GM21526 (cell line): ENCODE results near the gene CDH22.

ENCODE experiments used
- ATAC-seq: cut with Tn5 transposase; IDR thresholded peaks from one replicate; pipeline ENCODE4 v1.9.1; 2021; ENCODE audit warnings: moderate library complexity; ENCODE audit not compliant: unreplicated experiment, low FRiP score

The CDH22 gene

GRCh38 chr20:46202766-46203509, 105.4 kb downstream of the CDH22 start:
- no peak for ATAC-seq

GRCh38 chr20:46200582-46201570, 107.4 kb downstream of the CDH22 start:
- ATAC-seq, result no peak

- ATAC-seq, result no peak
Observed at GRCh38 chr20:46199198-46199597, 109.1 kb downstream of the CDH22 start.

GRCh38 chr20:46196990-46197389, 111.3 kb downstream of the CDH22 start:
- no peak for ATAC-seq

GRCh38 chr20:46195264-46196036, 112.8 kb downstream of the CDH22 start:
- no peak for ATAC-seq

GRCh38 chr20:46194409-46194808, 113.9 kb downstream of the CDH22 start:
- ATAC-seq, result no peak

GRCh38 chr20:46192376-46192944, 115.8 kb downstream of the CDH22 start:
- ATAC-seq, result no peak

GRCh38 chr20:46191611-46192010, 116.7 kb downstream of the CDH22 start:
- ATAC-seq, result no peak

GRCh38 chr20:46191168-46191540, 117.1 kb downstream of the CDH22 start:
- ATAC-seq, result no peak

- no peak for ATAC-seq
Observed at GRCh38 chr20:46190478-46191167, 117.7 kb downstream of the CDH22 start.

GRCh38 chr20:46188866-46189541, 119.3 kb downstream of the CDH22 start:
- ATAC-seq, result no peak

- no peak for ATAC-seq
Observed at GRCh38 chr20:46186210-46186609, 122.1 kb downstream of the CDH22 start.

GRCh38 chr20:46185353-46185752, 122.9 kb downstream of the CDH22 start:
- ATAC-seq, result no peak

GRCh38 chr20:46183768-46184167, 124.5 kb downstream of the CDH22 start:
- no peak for ATAC-seq

- ATAC-seq, result no peak
Observed at GRCh38 chr20:46182276-46183200, 125.8 kb downstream of the CDH22 start.

- ATAC-seq, result no peak
Observed at GRCh38 chr20:46179862-46180261, 128.4 kb downstream of the CDH22 start.

GRCh38 chr20:46178891-46179290, 129.4 kb downstream of the CDH22 start:
- no peak for ATAC-seq

GRCh38 chr20:46177768-46178167, 130.5 kb downstream of the CDH22 start:
- ATAC-seq, result no peak
